GM18517 (cell line): ENCODE results near the gene LTF.
"Not testable (repeated sequence)": the region's sequence is repeated elsewhere in the genome, so short reads cannot be mapped to it uniquely, and the experiment has no call there.

ENCODE experiments used
- ATAC-seq: cut with Tn5 transposase; IDR thresholded peaks from one replicate; pipeline ENCODE4 v1.9.1; 2021; ENCODE audit warnings: mild to moderate bottlenecking, moderate library complexity; ENCODE audit not compliant: unreplicated experiment

LTF gene

GRCh38 chr3:46416811-46417510, 47.7 kb downstream of the LTF start:
- ATAC-seq, result no peak

GRCh38 chr3:46416125-46416810, 48.4 kb downstream of the LTF start:
- no peak for ATAC-seq

DNA sequence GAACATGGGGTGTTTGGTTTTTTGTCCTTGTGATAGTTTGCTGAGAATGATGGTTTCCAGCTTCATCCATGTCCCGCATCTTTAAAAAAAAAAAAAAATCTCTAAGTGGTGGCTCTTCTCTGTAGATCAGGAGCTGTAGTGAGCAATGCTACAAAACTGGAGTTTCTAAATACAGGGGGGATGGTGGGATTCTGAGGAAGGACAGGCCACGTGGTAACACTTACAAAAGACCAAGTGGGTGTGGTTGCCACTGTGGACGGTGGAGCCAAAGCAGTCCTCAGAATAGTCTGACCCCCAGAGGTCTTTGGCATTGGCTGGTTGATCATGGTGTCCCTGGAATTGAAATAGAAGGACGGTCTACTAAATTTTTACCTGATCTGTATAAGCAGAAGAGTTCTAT, 50.0 kb downstream of the LTF start:
- no peak for ATAC-seq

DNA sequence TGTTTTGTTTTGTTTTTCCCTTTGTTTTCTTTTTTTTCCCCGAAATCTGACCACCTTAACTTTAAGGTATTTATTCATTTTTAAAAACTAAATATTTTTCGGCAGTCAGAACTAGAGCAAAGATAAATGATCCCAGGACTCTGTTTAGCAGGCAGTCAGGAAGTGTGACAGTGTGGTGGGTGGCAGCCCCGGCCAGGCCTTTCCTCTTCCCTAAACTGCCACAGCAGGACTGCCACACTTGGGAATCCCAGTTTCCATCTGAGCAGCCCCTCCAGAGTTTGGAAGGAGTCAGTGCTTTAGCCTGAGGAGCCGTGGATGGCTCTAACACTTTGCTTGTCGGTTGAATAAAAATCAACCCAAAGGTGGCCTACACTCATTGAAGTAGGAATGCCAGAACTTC, 50.8 kb downstream of the LTF start:
- no peak for ATAC-seq

GRCh38 chr3:46412786-46413298, 51.9 kb downstream of the LTF start:
- no peak for ATAC-seq

- ATAC-seq, result no peak
These were observed 53.4 kb downstream of the LTF start for GRCh38 chr3:46411271-46411670.

DNA sequence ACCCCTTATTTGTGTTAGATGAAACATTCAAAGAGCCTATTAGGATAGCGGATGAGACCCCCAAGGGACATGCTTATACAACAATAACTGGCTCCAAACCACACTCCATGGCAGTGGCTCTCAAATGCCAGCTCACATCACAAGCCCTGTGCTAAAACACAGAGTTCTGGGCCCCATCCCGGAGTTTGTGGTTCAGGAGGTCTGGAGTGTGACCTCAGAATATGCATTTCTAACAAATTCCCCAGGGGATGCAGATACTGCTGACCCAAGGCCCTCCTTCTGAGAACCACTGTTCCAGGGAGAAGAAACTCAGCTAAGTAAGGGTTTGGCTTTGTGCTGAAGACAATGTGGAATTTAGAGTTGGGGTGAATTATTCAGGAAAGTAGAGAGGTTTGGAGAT, 54.0 kb downstream of the LTF start:
- no peak for ATAC-seq

DNA sequence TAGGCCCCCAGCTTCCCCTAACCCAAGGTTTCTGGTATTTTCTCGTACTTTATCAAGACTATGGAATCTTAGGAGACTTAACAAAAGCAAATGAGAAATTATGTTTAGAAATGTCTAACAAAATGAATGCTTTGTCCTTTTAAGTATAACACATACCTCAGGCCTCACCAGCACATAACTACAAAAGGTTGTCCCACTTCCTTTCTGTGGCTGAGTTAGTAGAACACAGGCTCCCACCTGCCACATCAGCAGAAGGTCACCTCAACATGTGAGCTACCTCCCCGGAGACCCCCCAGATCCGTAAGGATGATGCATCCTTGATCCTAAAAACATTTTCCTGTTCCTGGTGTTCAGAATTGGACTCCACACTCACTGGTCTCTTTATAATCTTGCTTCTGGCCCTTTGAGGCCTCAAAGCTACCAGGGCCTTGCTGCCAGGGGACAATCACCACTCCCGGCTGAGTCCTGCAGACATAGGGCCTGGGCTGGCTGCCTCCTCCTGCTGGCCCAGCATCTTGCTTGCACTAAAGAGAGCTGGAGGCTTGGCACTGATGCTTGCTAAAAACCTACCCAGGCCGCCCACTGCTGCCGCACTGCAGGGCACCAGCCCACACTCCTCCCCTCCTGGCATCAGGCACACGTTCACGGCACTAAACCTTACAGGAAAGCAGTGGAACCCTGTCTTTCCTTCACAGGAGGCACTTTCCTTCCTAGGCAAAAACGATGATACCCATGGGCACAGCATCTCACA, 54.8 kb downstream of the LTF start:
- ATAC-seq, result no peak

DNA sequence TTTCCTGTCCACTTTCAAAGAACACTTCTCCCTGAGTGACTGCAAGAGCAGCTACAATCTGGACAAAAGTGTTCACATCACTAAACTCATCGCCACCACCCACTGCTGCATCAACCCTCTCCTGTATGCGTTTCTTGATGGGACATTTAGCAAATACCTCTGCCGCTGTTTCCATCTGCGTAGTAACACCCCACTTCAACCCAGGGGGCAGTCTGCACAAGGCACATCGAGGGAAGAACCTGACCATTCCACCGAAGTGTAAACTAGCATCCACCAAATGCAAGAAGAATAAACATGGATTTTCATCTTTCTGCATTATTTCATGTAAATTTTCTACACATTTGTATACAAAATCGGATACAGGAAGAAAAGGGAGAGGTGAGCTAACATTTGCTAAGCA, 55.9 kb downstream of the LTF start:
- no peak for ATAC-seq

- ATAC-seq, result no peak
These were observed 56.7 kb downstream of the LTF start for GRCh38 chr3:46407970-46408369.

- no peak for ATAC-seq
These were observed 57.7 kb downstream of the LTF start, which contains the start of the genes CCR5AS and CCRL2 for GRCh38 chr3:46406788-46407611. Gene CCR5AS (minus strand): TSS chr3:46407066. Gene CCRL2 (plus strand): TSS chr3:46407259. CDS start chr3:46408080, 821 bp downstream.

- no peak for ATAC-seq
These were observed 58.3 kb downstream of the LTF start for GRCh38 chr3:46406443-46406787.

DNA sequence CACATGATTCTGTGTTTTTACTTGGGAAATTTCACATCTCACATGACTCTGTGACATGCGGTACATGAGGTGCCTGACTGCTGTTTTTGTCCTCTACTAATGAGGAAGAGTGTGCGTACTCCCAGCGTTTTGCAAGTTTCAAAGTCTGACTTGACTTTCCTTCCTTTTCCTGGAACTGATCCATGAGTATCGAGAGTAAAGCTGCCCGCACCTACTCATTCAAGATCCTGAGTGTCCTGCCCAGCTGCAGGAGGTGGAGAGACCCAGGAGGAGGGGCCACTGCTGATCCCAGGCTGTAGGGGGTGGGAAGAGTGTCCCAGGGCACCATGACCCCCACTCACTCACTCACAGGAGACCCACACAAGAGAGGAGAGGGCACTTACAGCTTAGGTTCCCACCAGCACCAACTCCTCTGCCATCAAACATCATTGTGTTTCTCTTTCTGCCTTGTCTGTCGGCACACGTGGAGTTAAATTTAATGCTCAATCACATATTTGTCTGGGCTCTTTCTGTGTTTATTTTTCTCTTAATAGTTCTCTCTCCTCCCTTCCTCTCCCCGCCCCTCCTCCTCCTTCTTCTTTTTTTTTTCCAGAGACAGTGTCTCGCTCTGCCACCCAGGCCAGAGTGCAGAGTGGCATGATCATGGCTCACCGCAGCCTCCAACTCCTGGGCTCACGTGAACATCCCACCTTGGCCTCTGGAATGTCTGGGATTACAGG, 59.2 kb downstream of the LTF start:
- ATAC-seq, result no peak

DNA sequence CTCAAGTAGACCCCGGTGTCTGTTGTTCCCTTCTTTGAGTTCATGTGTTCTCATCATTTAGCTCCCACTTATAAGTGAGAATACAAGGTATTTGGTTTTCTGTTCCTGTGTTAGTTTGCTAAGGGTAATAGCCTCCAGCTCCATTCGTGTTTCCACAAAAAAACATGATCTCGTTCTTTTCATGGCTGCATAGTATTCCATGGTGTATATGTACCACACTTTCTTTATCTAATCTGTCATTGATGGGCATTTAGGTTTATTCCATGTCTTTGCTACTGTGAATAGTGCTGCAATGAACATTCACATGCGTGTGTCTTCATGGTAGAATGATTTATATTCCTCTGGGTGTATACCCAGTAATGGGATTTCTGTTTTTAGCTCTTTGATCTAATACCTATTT, 61.8 kb downstream of the LTF start:
- ATAC-seq, result not testable (repeated sequence)

- no peak for ATAC-seq
These were observed 63.1 kb downstream of the LTF start for GRCh38 chr3:46401579-46401978.

GRCh38 chr3:46400846-46401245, 63.9 kb downstream of the LTF start:
- no peak for ATAC-seq

GRCh38 chr3:46400000-46400734, 64.5 kb downstream of the LTF start:
- no peak for ATAC-seq

DNA sequence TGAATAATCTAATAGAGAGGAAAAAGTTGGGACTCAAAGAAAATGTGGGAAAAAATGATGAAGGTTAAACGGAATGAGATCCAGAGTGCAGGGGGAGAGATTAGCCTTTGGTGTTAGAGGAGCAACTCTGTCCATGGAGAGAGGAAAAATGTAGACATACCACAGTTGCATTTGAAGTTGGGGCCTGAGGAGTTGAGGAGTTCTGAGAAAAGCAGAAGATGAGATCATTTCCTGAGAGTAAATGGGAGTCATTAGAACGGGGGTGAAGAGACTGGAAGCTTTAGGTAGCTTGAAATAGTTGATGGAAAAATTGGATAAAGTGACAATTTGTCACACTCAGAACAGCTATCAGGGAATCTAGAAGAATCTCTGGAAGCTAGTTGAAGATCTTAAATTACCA, 65.1 kb downstream of the LTF start:
- ATAC-seq, result no peak

DNA sequence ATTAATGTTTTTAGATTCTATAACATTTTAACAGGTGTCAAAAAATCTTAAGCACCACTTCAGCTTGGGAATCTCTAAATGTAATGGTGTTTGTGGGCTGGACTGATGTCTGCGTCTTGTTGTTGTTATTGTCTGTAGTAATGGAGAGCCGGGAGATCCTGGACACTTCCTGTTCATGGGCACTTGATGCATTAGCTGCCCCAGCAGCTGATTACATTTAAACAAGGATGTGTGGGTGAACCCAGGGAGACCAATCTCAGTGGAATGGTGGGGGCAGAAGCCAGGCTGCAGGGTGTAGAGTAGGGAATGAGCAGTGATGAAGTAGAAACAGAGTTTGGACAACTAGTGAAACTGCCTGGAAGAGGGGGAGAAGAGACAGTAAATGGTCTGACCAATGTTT, 65.6 kb downstream of the LTF start:
- no peak for ATAC-seq
